ENCODE data around the gene OLIG1. TPM values are rescaled to one million over a fixed set of nuclear protein-coding genes. Genes with fewer than 3 reads are reported as not detected.

OLIG1 gene
- total and polyA plus RNA-seq, 2 of the 8 experiments (the other 6 are each of a cell fraction or from before 2014, with no cell fraction given): 0.65 to 1.2 TPM

DNA sequence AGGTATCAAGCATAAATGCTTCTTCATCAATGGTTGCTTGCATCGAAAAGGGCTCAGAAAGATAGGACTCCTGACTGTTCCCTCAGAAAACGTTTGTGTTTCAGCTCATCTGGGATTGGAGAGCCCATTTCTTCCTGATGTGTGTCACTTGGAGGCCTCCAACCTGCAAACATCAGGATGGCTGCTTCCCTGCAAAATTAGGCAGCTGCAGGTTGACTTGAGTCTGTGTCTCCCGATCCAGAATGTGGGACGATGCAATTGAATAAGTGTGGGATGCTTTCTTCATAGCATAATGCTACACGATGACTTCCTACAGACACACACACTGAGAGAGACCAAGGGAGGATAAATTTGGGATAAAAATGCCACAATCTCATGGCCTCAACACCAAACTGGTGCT lies 42.2 kb downstream of the OLIG1 start:
- FAIRE-seq (no peak), DNase-seq (ENCODE audit: low read depth in 1 of 2, low spot score in 2 of 2) (no peak)
- H3K79me2 ChIP-seq (ENCODE audit: control insufficient read depth in 1 of 2, insufficient read depth in 2 of 2, low read length in 2 of 2): no peaks in the 10 kb centered on the region
- no peaks in the 10 kb centered on the region for H3K79me1 ChIP-seq (ENCODE audit: low read depth, low read length)
- peaks cover 8% of the 10 kb centered on the region; the same call in 1 of the 2 replicates for H3K23me2 ChIP-seq (ENCODE audit: low read depth, low read length)
- no peak overlapping the region for H2BK15ac ChIP-seq (ENCODE audit: low read length)
- H3K4me1 ChIP-seq (replicated peaks in 1 of 4; ENCODE audit: control insufficient read depth in 3 of 4, insufficient read depth in 4 of 4, low read length in 3 of 4): peaks cover 5 to 22% (median 16%) of the 10 kb centered on the region in 4 experiments; a peak in 6 of 7 replicates
- POLR2A ChIA-PET (ENCODE audit: partially characterized antibody): interaction anchor here (1.3 kb wide), 1 partner anchor 44 kb away, joined by 4 read pairs; no protein-coding TSS in a partner anchor
- TF ChIP-seq, protein P1, sequence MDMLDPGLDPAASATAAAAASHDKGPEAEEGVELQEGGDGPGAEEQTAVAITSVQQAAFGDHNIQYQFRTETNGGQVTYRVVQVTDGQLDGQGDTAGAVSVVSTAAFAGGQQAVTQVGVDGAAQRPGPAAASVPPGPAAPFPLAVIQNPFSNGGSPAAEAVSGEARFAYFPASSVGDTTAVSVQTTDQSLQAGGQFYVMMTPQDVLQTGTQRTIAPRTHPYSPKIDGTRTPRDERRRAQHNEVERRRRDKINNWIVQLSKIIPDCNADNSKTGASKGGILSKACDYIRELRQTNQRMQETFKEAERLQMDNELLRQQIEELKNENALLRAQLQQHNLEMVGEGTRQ (IDR thresholded peaks at IDR 0.05; ENCODE audit: low read length): no peak
- no peak for TF ChIP-seq KDM5A (IDR thresholded peaks at IDR 0.05; ENCODE audit: low read length)
- TF ChIP-seq, protein P2, sequence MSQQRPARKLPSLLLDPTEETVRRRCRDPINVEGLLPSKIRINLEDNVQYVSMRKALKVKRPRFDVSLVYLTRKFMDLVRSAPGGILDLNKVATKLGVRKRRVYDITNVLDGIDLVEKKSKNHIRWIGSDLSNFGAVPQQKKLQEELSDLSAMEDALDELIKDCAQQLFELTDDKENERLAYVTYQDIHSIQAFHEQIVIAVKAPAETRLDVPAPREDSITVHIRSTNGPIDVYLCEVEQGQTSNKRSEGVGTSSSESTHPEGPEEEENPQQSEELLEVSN (IDR thresholded peaks at IDR 0.05): no peak
- TF ChIP-seq CBX8 (IDR thresholded peaks at IDR 0.05; ENCODE audit: borderline replicate concordance, low read depth, low read length): no peak
- no peak for TF ChIP-seq GABPA (IDR thresholded peaks at IDR 0.05; ENCODE audit: borderline replicate concordance, insufficient read depth, low read length)
- no peak overlapping the region for H3K4me2 ChIP-seq (ENCODE audit: insufficient read depth in 1 of 2, low read depth in 2 of 2, low read length in 2 of 2)
- no peak overlapping the region for H4K8ac ChIP-seq (ENCODE audit: extremely low read depth, insufficient read depth, low read length)
- no peak overlapping the region for H3K4ac ChIP-seq (replicated peaks; ENCODE audit: insufficient read length, low read depth, low read length)
- H3K27ac ChIP-seq (ENCODE audit: low read depth, low read length): no peak overlapping the region
- H3K18ac ChIP-seq (ENCODE audit: extremely low read depth, low read length): no peak overlapping the region
- no peak overlapping the region for H4K91ac ChIP-seq (replicated peaks; ENCODE audit: insufficient read length, low read length)
- no peak overlapping the region for H2AK5ac ChIP-seq (ENCODE audit: low read depth, low read length)
- no peak overlapping the region for H2BK12ac ChIP-seq (ENCODE audit: low read depth, low read length)
- H3K56ac ChIP-seq (replicated peaks; ENCODE audit: insufficient read length, low read depth, low read length): no peak overlapping the region
- no peak overlapping the region for H2BK120ac ChIP-seq (replicated peaks; ENCODE audit: low read depth, low read length)
- no peak overlapping the region for H3K23ac ChIP-seq (ENCODE audit: insufficient read length)
- H4K5ac ChIP-seq (ENCODE audit: insufficient read length, low read depth, low read length): no peak overlapping the region
- no peaks in the 10 kb centered on the region for H3K9me3 ChIP-seq (ENCODE audit: insufficient read depth in 2 of 2, low read depth in 1 of 2, low read length in 1 of 2)
- no peaks in the 10 kb centered on the region for H3K36me3 ChIP-seq (ENCODE audit: control insufficient read depth in 2 of 4, insufficient read depth in 4 of 4, low read length in 3 of 4)
- H3K4me3 ChIP-seq (ENCODE audit: extremely low read depth in 1 of 4, insufficient read depth in 2 of 4, low read depth in 3 of 4, low read length in 4 of 4): no peak overlapping the region
- peaks cover 1 to 21% (median 18%) of the 10 kb centered on the region in 4 experiments for H3K27me3 ChIP-seq (replicated peaks in 1 of 4; ENCODE audit: control insufficient read depth in 3 of 4, extremely low read depth in 1 of 4, insufficient read depth in 3 of 4, low read length in 3 of 4)
- peak overlapping the region; percentile 9; the same call in 1 of the 2 replicates for H2AFZ ChIP-seq (ENCODE audit: low read length)
- WGBS, 2 experiments (ENCODE audit: extremely low coverage in 1 of 2, insufficient coverage in 1 of 2, insufficient read length in 1 of 2, insufficient replicate concordance in 2 of 2, low coverage in 1 of 2, low lambda C conversion rate in 2 of 2, missing lambda C conversion rate in 1 of 2): 79% methylated on average over 5 of the region's 5 CpGs; no CpG with 5 or more reads in 1 of the 2 experiments
- CTCF ChIA-PET (ENCODE audit: partially characterized antibody): interaction anchor here (1.0 to 1.8 kb wide), 4 partner anchors 16 to 338 kb away, joined by 3 to 7 read pairs (median 4); no protein-coding TSS in a partner anchor
- H2BK20ac ChIP-seq (ENCODE audit: low read length): no peak overlapping the region
- no peak overlapping the region for H3K14ac ChIP-seq (ENCODE audit: insufficient read length)
- no peak overlapping the region for H2BK5ac ChIP-seq (ENCODE audit: low read depth, low read length)
- H4K20me1 ChIP-seq (replicated peaks in 1 of 2; ENCODE audit: control insufficient read depth in 1 of 2, insufficient read depth in 2 of 2, low read length in 2 of 2): no peaks in the 10 kb centered on the region
- H3K9ac ChIP-seq (replicated peaks in 1 of 4; ENCODE audit: extremely low read depth in 1 of 4, low read depth in 3 of 4, low read length in 3 of 4): no peak overlapping the region

All from H1 (cell line).